IPS-18c (cell line): ENCODE measurements around the gene HTRA1.

Experiments used
- H3K4me3 ChIP-seq: 2 replicates; pipeline ENCODE4 v1.7.0; 2013; ENCODE audit warnings: low read depth, mild to moderate bottlenecking, low read length, moderate library complexity; ENCODE audit not compliant: insufficient read depth
- H3K9me3 ChIP-seq: one replicate; pipeline ENCODE4 v1.6.1; 2013; ENCODE audit warnings: mild to moderate bottlenecking, low read length, moderate library complexity; ENCODE audit not compliant: control insufficient read depth, insufficient read depth

HTRA1 gene

DNA sequence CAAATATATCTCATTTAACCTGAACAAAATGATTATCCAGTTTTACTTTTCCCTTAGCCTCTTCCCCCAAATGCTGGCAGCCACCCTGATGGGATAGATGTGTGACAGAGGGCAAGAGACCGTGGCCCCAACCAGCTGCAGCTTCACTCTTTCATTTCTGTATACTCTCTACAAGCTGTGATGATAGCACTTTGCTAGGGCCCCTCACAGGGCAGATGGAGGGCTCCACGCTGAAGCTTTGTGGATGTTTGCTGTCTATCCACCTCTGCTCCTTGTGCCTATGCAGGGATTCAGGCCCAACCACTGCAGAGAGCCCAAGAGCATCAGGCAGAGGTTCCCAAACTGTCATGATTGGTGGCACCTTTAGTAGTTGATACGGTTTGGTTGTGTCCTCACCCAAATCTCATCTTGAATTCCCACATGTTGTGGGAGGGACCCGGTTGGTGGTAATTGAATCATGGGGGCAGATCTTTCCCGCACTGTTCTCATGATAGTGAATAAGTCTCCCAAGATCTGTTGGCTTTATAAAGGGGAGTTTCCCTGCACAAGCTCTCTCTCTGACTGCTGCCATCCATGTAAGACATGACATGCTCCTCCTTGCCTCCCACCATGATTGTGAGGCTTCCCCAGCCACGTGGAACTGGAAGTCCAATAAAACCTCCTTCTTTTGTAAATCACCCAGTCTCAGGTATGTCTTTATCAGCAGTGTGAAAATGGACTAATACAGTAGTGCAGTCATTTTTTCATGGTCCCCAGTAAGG is 20.1 kb downstream of the HTRA1 start:
- H3K9me3 ChIP-seq, result peaks cover 4% of the 10 kb centered on the region
- no peak overlapping the region for H3K4me3 ChIP-seq

DNA sequence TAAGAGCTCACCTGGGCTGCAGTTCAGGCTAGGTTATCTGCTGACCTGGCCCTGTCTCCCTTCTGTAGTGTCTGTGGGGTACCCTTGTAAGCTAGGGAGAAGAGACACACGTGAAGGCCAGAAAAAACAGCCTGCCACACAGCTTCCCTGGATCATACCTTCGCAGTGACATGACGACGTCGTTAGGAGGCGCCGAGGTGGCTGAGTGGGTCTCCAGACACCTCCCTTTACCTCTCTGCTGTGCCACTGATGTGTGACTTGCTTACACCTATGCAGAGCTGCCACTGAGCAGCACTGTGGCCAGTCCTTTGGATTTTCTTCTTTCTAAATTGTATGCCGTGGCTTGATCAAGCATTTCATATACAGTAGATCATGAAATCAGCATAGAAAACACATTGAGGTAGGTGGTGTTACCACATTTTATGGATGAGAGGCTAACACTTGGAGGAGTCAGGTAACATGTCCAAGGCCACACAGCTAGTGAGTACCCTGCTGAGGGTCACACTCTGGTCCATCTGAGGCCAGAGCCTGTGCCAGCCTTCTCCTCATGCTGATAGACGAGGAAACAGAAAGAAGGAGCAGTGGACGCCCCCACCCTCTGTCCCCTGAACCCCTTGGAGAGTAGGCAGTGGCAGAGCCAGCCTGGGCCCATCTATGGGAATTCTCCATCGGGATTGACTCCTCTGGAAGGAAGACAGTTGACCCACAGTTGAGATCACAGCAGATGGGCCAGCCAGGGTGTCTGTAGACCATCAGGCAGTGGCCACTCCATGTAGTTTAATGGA is 23.1 kb downstream of the HTRA1 start:
- Histone ChIP-seq H3K4me3 (no peak overlapping the region), H3K9me3 (peaks cover 4% of the 10 kb centered on the region)

DNA sequence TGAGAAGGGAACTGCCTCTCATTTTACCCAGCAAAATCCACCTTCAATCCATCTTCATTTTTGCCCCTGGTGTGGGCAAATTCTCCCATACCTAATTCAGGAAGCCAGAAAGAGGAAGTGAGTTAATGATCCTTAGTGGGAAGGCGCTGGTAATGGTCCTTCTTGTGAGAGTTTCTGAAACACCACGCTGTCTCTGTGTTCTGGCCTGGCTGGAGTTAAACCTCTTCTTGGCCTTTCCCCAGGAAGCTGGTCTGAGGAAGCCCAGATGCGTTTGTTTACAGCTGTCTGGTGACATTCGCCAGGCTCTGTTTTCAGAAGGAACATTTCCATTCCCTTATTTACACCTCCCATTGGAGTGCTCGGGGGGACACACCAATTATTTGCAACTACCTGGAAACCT is 24.3 kb downstream of the HTRA1 start:
- Histone ChIP-seq H3K9me3 (peaks cover 4% of the 10 kb centered on the region), H3K4me3 (no peak overlapping the region)

DNA sequence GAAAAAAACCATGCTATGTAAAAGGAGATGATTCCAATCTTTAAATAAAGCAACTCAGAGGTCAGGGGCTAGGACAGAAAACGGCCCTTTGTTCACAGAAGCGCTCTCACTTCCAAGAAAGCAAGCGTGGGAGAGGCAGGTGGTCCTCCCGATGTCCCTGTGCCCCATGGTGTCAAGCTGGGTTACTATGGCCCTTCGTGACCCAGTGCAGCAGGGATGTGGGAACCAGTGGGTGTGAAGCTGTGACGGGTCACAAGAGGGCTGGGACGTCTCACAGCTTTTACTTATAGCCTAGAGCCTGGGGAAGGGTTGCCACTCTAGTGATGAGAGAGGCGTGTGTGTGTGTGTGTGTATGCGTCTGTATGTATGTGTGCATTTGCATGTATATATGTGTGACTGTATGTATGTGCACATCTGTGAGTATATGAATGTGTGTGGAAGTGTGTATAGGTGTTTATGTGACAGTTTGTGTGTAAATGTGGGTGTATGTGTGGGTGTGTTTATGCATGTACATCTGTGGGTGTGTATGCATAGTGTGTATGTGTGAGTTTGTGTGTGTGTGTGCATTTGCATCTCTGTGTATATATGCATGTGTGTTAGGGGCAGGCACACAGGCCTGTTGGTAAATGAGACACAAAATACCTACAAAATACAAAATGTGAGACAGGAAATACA is 25.2 kb downstream of the HTRA1 start:
- H3K4me3 ChIP-seq, result no peak overlapping the region
- H3K9me3 ChIP-seq, result peaks cover 4% of the 10 kb centered on the region

DNA sequence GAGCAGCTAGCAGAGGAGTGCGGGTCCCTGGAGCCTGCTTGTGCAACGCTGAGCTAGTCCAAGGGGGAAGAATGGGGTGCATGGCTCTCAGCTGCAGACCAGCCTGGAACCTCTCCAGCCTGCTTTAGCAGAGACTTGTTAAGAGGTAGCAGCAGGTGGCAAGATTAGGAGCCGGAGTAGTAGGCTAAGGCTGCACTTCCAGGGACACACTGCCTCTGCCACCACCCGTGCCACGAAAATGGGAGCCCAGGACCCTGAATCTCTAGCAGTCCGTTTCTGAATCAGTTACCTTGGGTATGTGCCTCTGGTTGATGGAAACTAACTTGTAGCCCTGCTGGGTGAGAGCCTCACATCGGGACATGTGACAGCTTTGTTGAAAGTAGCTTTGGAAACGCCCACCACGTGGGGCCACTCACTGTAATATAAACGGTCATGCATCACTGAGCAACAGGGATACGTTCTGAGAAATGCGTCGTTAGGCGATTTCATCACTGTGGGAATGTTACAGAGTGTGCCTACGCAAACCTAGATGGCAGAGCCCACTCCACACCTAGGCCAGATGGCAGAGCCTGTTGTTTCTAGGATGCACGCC is 25.9 kb downstream of the HTRA1 start:
- Histone ChIP-seq H3K4me3 (no peak overlapping the region), H3K9me3 (peaks cover 4% of the 10 kb centered on the region)

DNA sequence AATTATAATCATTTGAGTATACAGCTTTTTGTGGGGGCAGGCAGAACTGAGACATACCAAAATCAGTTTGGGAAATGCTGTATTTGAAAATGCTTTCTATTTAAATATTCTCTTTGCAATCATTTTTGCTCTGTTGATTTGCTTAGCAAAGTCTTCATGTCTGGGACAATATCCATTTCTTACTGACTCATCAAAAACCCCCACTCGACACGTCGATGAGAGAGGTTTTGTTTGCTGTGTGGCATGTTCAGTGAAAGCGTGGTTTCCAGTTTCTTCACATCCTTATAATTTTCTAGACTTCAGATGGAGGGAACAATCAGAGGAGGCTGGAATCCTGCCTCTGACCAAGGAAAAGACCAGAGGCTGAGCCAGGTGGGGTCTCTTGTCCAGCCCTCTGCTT is 28.9 kb downstream of the HTRA1 start:
- Histone ChIP-seq H3K4me3 (no peak overlapping the region), H3K9me3 (no peaks in the 10 kb centered on the region)

DNA sequence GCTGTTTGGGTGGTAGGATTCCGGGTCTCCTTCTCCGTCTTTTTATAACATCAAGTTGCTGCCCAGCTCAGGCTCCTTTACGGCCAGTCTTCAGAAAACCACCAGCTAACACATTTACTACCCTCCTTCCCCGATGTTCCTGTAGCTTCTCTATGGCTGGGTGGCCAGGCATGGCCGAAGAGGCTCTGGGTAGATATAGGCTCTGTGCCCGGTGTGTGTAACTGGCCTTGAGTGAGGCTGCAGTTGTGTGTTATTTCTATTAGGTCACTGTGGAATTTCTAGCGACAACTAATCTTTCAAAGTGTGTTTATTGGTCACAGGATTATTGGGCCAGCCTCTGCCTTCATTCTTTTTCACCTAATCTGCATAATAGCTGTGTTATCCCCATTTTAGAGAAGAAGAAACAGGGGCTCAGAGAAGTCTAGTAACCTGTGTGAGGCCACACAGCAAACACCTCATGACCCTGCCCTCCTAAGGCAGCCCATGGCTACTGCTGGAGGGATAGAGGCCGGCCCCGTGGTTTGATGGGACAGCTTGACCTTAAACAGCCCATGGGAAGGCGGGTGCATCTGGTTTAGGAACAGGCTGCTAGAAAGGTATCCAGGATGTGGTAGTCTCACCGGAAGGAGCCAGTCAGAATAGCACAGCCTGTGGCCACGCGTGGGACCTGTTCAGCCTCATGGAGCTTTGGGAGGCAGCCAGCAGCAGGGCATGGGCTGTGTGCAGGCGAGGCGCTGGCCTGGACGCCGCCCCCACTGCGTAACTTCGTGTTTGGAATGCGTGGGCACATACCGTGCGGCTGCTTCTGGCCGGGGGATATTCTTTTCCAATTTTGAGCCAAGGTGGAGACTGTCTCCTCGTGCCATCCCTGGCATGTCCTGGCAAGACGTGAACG is 29.7 kb downstream of the HTRA1 start:
- no peak overlapping the region for H3K4me3 ChIP-seq
- H3K9me3 ChIP-seq, result no peaks in the 10 kb centered on the region

DNA sequence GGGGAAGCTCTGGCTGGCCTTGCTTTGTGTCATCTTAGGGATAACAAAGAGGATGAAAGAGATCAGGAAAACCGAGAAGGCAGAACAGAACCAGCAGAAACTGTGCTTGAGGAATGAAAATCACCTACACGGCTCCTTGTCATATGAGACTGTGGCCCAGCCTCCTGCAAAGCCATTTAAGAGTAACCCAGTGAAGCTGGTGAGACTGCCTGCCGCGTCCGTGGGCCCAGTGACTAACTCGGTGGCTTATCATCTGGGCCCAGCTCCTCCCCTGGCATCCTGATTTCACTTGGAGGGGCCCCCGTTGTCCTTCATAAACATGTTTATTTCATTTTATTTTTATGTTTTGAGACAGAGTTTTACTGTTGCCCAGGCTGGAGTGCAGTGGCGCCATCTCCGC is 30.7 kb downstream of the HTRA1 start:
- Histone ChIP-seq H3K4me3 (no peak overlapping the region), H3K9me3 (no peaks in the 10 kb centered on the region)

DNA sequence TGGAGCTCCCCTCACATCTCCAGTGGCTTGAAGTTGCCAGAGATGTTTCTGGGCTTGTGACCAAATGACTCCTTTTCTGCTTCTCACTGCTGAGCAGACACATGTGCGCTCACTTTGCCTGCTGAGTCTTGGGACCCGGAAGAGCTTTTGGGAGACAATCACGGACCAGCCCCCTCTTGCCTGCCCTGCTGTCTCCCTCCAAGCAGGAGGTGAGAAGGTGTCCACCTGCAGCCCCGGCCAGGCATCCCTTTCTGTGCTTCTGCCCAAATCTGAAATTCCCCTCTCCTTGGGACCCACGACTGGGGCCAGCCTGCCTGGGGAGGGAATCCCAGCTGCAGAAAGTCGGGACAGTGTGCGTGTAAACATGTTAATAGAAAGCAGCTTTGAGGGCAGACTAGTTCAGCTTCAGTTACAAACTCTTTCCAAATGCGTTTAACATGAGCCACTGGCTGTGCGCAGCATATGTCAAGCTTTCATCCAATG is 31.7 kb downstream of the HTRA1 start:
- Histone ChIP-seq H3K9me3 (no peaks in the 10 kb centered on the region), H3K4me3 (no peak overlapping the region)

DNA sequence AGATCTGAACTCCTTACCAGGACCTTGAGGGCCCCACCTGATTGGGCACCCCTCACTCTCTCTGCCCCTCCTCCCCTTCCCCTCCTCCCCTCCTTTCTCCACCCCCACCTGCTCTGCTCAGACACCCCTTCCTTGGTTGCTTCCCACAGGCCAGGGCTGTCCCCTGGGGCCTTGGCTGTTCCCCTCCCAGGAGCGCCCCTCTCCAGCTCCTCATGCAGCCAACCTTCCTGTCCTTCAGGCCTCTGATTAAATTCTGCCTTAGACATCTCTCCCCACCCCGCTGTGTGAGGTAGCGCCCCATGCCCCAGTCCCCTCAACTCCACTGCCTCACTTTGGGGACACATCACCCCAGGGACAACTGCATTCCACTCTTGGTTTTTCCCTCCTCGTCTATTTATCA is 32.4 kb downstream of the HTRA1 start:
- H3K9me3 ChIP-seq, result no peaks in the 10 kb centered on the region
- no peak overlapping the region for H3K4me3 ChIP-seq

DNA sequence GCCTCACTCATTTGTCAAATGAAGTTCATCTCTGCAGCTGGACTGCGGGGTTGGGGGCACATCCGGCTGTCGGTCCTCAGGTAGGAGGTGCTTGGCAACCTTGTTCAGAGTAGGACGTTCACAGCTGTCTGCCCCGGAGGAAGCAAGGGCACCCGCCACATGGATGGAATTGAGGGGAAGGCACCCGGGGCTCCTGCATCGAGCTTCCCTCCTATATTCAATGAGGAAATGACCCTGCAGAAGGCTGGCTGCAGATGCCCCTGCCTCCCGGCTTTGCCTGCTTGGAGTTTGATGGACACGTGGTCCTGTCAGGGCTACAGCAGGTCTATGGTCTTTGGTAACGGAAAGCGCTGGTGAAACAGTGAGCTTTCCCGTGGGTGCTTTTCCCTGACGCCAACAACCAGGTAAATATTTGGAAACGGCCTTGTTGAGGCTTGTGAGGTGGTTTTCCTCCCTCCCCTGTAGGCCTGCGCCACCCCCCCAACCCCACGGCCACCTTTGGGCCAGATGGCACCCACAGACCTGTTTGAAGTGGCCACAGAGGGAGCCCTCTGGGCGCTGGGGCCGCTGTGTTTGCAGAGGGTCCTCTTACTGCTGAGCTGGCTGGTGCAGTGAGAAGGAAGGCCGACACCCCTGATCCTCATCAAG is 32.9 kb downstream of the HTRA1 start:
- no peaks in the 10 kb centered on the region for H3K9me3 ChIP-seq
- H3K4me3 ChIP-seq, result no peak overlapping the region

DNA sequence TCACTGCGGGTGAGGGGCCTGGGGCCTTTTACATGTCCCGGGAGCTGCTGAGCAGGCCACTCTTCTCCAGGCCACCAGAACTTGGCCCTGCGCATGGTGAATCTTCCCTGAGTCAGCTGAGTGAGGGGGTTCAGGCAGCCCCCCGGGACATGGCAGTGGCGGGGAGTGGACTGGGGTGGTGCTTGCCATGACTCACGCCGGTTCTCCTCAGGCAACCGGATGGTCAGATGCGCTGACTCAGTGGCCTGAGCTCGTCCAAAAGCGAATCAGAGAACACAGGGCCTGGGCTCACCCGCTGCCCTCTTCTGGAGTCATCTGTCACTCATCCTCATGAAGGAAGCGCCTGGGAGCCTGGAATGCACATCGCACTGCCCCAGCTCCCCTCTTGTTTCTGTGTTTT is 33.5 kb downstream of the HTRA1 start:
- Histone ChIP-seq H3K4me3 (no peak overlapping the region), H3K9me3 (no peaks in the 10 kb centered on the region)

DNA sequence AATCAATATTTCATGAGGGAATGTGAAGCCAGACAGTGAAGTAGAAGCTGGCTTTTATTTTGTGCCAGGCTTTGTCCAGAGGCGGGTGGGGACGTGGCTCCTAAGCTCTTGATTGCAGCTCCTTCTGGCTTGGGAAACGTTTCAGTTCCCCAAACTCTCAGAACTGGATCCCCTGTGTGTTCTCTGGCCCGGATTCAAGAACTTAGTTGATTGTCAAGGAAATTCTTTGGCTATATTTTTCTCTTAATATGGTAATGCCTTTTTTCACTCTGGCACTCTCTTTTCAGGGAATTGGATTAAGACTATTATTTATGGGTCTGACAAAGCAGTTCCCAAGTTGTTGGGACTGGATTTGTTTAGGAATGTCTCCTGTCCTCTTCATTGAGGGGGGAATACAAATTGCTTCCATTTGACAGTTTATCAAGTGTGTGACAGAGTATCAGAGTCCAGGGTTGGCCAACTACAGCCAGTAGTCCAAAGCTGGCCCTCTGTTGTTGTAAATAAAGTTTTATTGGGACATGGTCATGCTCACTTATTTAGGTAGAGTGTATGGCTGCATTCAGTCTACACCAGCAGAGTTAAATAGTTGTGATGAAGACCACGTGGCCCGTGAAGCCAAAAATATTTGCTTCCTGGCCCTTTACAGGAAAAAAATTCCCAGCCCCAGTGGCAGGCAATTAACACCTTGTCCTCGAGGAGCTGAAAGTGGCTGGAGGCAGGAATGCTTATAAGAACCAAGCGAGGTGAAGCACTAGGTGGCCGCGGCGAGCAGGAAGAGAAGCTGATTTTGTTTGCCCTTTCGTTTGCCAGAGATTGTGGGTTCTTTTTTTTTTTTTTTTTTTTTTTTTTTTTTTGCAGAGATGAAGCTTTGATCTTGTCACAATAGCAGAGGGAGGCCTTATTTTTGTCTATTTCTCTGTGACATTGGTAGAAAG is 34.3 kb downstream of the HTRA1 start:
- Histone ChIP-seq H3K4me3 (no peak overlapping the region), H3K9me3 (no peaks in the 10 kb centered on the region)

DNA sequence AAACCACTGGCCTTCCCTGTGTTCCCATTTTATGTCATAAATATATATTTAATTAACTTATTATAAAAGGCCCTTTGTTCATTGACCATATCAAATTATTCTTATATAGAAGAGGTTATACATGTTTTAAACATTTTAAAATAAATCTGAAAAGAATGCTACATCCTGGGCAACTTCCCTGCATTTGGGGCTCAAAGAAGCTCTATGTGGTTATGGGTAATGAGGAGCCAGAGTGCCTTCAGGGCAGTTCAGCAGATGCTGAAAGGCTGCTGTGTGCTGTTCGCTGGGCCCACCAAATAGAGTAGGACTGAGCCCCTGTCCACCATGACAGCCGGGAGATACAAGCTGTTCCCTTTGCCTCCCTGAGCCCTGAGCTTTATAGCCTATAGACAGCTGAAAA is 35.9 kb downstream of the HTRA1 start:
- Histone ChIP-seq H3K4me3 (no peak overlapping the region), H3K9me3 (no peaks in the 10 kb centered on the region)

DNA sequence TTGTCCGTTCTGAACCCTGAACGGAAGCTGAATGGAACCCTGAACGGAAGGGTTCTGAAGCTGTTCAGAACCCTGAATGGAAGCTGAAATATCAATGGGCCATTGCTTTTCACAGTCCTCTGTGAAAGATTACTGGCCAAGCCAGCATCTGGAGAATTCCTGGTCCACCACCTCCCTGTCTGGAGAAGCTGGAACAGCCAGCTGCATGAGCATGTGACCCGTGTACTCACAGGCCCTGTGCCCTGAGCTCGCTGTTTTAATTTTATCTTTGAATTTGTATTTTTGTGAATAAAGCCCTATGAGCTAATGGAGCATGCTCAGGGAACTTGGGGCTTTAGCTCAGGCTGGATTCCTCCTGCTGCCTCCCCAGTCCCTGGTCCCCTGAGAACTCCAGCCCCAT is 37.2 kb downstream of the HTRA1 start:
- no peaks in the 10 kb centered on the region for H3K9me3 ChIP-seq
- H3K4me3 ChIP-seq, result no peak overlapping the region
